Left cardiac atrium (tissue), 4 donors: ENCODE data around the gene CSRNP2. TPM values are rescaled to one million over a fixed set of nuclear protein-coding genes. Genes with fewer than 3 reads are reported as not detected.
A peak's percentile ranks its signal among the peaks of the same experiment; 100 is the strongest.
"Not testable (repeated sequence)": the region's sequence is repeated elsewhere in the genome, so short reads cannot be mapped to it uniquely, and the experiment has no call there.

Source experiments
- ATAC-seq, 2 donors: fragments of 200-7000 bp; cut with Tn5 transposase; one replicate each; pipeline ENCODE4 v1.9.1; 2020; ENCODE audit warnings: mild to moderate bottlenecking in 2 of 2, moderate library complexity in 2 of 2
- DNase-seq: peaks from one replicate; pipeline ENCODE4 v3.0.0-alpha.2; 2020
- intact Hi-C, 2 donors: fragments of 100-400 bp; cut with DNase I; formaldehyde crosslinking; loops; one replicate each; pipeline versions ENCODE4 v1.14.1 to v1.15.1; 2022 to 2023
- total RNA-seq, 2 donors: library from RNA; stranded (reverse); fragmentation: NEBNext Ultra II Directional; extraction: Animal tissue kit (Norgen Biotek cat#: 25700); gene quantifications; one replicate each; pipeline ENCODE4 v1.2.1, GENCODE V29; 2021
- donor health status: DM: no; HTN: yes; CAD: no.
- donor health status: DM: no; HTN: yes; CAD: no; lungs with severe emphysema.
- donor health status: DM: yes; HTN: yes; CAD: no.
- donor health status: Dilated cardiomyopathy.

CSRNP2 gene
- total RNA-seq, 2 donors from 2014 or later: 18.9 to 22.6 TPM

- no peak for ATAC-seq
- DNase-seq: no peak
- intact Hi-C loops: no loop called here
Observed at GRCh38 chr12:51036279-51036678, 47.1 kb downstream of the CSRNP2 start.

DNA sequence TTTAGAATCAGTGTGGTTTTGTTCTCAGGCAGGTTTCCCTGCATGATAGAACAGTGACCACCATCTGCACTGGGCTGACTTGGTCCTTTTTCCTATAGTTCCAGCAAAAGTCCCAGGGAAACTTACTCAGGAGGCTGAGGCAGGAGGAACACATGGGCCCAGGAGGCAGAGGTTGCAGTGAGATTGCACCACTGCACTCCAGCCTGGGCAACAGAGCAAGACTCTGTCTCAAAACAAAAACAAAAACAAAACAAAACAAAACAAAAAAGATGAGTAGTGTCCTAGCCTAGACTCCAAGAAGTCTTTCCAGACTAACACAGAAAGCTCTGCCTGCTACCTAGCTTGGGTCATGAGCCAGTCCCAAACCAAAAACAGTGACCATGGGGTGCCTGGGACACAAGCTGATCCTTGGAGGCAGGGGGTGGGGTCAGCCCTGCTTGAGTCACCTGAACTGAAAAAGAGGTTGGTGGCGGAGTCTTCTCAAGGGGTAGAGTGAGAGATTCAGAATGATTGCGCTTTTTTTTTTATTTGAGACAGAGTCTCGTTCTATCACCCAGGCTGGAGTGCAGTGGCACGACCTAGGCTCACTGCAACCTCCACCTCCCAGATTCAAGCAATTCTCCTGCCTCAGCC lies 49.8 kb downstream of the CSRNP2 start:
- DNase-seq (no peak), ATAC-seq (no peak)
- intact Hi-C loops: no loop called here

DNA sequence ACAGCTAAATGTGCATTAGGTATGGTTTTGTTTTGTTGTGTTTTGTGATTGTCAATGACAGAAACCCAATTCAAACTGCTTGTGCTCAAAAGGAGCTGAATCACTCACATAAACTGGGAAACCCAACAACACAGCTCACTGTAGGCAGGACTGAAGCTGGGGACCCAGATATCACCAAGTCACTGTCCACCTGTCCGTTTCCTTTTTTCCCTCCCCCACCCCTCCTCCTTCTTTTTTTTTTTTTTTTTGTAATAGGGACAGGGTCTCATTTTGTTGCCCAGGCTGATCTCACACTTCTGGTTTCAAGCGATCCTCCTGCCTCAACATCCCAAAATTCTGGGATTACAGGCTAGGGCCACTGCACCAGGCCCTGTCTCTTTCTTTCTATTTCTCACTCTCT lies 50.3 kb downstream of the CSRNP2 start:
- intact Hi-C loops: no loop called here
- DNase-seq (no peak), ATAC-seq (no peak)

DNA sequence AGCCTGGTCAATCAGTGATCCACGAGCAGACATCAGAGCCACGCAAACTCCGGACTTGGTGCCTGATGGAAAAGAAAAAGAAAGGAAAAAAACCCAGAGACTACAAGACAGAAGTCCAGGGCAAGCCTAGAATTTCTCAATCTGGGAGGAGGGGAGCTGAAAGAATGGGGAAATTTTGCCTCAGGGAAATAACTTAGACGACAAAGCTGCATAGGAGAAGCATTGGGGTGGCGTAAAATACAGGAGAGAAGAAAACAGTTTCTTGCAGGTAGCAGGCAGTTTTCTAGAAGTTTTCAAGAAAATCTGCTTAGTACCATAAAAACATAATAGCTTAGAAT lies 54.6 kb downstream of the CSRNP2 start:
- no peak for ATAC-seq
- intact Hi-C loops: no loop called here
- DNase-seq: no peak

- ATAC-seq: no peak
Observed at GRCh38 chr12:51028126-51028812, 55.1 kb downstream of the CSRNP2 start.

GRCh38 chr12:51027342-51027835 lies 56.0 kb downstream of the CSRNP2 start:
- intact Hi-C loops: no loop called here
- no peak for DNase-seq
- ATAC-seq: no peak

More at GRCh38 chr12:51028126-51028812, 55.1 kb downstream of the CSRNP2 start:
- intact Hi-C loops: no loop called here
- no peak for DNase-seq

- ATAC-seq (peak; percentile 97), DNase-seq (peak; percentile 98)
- intact Hi-C loops: no loop called here
Observed at GRCh38 chr12:51025836-51026638, 57.4 kb downstream of the CSRNP2 start, which contains the start of gene SLC11A2. Gene SLC11A2 (minus strand): TSS chr12:51026384. CDS start chr12:51010728, 15,656 bp downstream.

DNA sequence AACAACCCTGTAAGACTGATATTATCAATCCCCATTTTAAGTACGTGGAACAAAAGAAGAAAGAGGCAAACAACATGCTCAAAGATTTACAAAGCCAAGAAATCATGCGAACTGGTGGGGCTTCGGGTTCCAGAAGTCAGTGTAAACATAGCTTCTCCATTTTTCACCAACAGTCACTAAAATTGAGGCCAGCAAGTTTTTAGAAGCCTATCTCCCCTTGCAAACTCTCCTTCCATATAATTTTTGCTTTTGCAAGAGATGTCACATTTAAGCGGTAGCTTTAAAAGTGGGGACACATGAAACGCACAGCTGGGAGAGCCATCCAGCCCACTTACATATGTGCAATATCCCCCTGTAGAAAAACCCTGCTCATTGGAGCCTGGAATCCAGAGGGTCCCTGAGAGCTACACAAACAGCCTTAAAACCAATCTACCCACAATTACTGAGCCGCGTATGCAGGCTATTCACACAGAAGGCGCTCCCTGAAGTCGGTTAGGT lies 58.0 kb downstream of the CSRNP2 start:
- intact Hi-C loops: no loop called here
- no peak for ATAC-seq
- no peak for DNase-seq

- no peak for DNase-seq
- intact Hi-C loops: no loop called here
- no peak for ATAC-seq
Observed at GRCh38 chr12:51023625-51024382, 59.6 kb downstream of the CSRNP2 start.

DNA sequence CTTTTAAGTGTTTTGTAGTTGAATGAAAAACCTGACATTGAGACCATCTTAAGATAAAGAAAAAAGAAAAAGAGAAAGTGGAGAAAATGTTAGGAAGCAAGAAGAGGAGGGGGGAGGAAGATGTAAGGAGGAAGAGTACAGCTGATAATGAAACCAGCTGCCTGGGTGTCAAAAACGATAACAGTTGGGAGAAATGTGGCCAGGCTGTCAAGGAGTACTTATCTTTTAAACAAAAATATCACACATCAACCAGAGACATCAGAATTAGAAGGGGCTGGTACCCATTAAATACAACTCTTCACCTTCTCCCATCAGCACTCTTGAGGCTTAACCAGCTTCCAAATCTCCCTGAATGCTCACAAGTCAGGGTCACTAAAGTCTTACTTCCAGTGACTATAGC lies 61.7 kb downstream of the CSRNP2 start:
- ATAC-seq (no peak), DNase-seq (no peak)
- intact Hi-C loops: no loop called here

GRCh38 chr12:51020448-51021182 lies 62.8 kb downstream of the CSRNP2 start:
- intact Hi-C loops: no loop called here
- DNase-seq (no peak), ATAC-seq (no peak)

- DNase-seq (no peak), ATAC-seq (no peak)
- intact Hi-C loops: no loop called here
Observed at GRCh38 chr12:51019927-51020326, 63.5 kb downstream of the CSRNP2 start.

- DNase-seq (no peak), ATAC-seq (no peak)
- intact Hi-C loops: no loop called here
Observed at GRCh38 chr12:51018956-51019355, 64.4 kb downstream of the CSRNP2 start.

GRCh38 chr12:51017452-51017851 lies 65.9 kb downstream of the CSRNP2 start:
- intact Hi-C loops: no loop called here
- no peak for ATAC-seq
- DNase-seq: no peak

GRCh38 chr12:51014467-51014866 lies 68.9 kb downstream of the CSRNP2 start:
- ATAC-seq, intact Hi-C loops, DNase-seq: not testable (repeated sequence)

DNA sequence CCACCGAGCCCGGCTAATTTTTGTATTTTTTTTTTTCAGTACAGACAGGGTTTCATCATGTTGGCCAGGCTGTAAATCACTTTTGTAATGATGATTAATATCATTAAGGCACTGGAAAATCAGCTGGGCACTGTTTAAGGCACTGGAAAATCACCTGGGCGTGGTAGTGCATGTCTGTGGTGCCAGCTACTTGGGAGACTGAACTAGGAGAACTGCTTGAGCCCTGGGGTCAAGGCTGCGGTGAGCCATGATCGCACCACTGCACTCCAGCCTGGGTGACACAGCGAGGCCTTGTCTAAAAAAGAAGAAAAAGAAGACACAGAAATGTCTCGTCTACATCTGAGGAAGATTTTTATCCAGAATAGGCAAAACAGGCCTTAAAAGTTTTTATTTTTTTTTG lies 70.0 kb downstream of the CSRNP2 start:
- intact Hi-C loops: no loop called here
- DNase-seq (no peak), ATAC-seq (no peak)

DNA sequence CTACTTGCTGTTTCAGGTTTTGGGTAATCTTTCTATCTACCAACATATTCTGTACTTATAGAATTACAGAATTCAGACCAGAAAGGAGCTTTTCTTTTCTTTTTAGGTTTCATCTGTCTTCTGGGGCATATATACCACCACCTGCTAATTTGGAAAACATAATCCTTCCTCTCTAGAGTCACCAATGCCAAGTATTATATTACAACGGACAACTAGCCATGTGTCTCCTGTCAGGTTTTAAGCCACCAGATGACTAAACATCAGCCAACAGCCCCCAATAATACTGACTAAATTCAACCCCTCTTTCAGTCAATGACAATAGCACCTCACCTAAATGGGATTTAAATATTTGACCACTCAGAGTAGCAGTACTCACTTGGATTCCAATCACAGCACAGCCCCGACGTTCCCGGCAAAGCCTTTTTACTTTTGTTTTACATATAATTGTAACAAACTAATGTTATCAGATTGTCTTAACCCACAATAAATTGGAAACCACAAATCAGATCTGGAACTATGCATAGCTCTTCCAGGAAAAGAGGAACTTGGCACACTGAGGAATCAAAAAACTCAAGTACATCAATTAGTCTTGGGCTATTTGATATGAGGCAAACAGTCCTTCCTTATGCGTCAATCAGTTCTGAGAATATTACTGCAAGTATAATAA lies 70.7 kb downstream of the CSRNP2 start:
- intact Hi-C loops: no loop called here
- ATAC-seq: no peak
- no peak for DNase-seq

GRCh38 chr12:51011955-51012354 lies 71.4 kb downstream of the CSRNP2 start:
- peak; percentile 34 for DNase-seq
- intact Hi-C loops: no loop called here
- peak in 1 of 2 donors; percentile 55 for ATAC-seq
